NCI-H1105 (cell line): ENCODE data around the gene FLAD1.
A peak's percentile ranks its signal among the peaks of the same experiment; 100 is the strongest.

Experiments
- DNase-seq: peaks from one replicate; lab custom pipeline; 2025; lab: John Stamatoyannopoulos, UW

FLAD1 gene

DNA sequence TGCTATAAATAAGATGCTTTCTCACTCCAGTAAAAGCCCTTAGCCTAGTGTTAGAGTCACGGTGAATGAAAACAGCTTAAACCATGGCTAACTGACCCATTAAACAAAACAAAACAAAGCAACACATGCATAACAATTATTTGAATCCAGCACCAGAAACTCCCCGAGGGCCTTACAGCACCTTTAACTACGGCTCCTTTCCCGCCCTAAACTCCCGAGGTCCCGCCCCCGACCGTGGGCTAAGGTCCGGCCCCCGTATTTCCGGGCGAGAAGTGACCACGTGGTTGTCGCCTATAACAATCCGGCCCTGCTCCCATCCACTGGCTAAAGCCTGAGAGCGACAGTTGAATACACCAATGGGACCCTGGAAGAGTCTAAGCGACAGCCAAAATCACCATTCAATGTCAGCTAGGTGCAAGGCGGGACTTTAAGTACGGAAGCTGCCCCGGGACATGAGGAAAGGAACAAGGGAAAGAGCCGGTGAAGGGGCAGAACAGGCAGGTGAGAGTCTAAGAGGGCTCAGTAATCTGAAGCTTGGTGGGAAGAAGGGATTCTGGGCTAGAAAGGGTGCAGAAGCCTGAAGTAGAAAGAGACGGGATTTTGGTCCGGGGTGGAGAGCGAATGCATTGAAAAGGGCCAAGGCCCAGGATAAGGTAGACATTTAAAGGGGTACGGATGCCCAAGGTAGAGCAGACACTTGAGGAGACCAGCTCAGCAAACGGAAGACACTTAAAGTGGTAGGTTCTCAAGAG is at the start of gene FLAD1:
Gene FLAD1 (plus strand): TSS at position 448 of the 752 bp plus-strand sequence. CDS start 351 bp downstream, outside the sequence.
- peak; percentile 99 for DNase-seq

DNA sequence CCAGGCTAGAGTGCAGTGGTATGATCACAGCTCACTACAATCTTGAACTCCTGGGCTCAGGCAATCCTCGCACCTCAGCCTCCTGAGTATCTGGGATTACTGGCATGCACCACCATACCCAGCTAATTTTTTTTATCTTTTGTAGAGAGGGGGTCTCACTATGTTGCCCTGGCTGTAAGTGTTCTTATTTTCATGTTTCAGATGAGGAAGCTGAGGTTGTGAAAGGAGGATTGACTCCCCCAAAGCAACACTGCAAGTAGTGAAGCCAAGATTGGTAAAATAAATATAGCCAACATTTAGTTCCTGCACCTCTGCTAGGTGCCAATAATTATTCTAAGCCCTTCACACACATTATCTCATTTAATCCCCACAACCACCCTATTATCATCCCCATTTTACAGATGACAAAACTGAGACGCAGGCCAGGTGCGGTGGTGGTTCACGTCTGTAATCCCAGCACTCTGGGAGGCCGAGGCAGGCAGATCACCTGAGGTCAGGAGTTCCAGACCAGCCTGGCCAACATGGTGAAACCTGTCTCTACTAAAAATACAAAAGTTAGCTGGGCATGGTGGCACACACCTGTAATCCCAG is 48.7 kb upstream of the FLAD1 start:
- DNase-seq = no peak

DNA sequence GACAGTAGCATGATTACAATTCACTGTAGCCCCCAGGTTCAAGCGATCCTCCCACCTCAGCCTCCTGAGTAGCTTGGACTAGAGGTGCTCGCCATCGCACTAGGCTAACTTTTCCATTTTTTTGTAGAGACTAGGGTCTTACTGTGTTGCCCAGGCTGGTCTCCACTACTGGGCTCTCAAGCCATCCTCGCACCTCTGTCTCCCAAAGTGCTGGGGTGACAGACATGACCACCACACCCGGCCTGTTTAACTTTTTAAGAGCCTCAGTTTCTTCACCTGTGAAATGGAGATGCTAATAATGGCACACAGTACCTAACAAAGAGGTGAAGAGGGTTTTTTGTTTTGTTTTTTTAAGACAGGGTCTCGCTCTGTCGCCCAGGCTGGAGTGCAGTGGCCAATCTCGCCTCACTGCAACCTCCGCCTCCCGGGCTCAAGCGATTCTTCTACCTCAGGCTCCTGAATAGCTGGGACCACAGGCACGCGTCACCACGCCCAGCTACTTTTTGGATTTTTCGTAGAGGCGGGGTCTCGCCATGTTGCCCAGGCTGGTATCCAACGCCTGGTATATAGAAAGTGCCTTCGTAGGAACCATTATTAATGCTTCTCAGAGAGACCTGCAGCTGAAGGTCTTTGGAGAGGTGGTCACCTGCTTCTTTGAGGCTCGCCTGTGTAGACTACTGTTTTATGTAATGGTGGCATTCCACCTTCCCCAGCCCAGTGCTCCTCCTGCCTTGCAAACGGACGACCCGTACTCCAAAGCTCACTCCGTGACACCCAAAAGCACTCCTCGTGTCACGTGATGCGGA is 47.2 kb upstream of the FLAD1 start:
- no peak for DNase-seq

DNA sequence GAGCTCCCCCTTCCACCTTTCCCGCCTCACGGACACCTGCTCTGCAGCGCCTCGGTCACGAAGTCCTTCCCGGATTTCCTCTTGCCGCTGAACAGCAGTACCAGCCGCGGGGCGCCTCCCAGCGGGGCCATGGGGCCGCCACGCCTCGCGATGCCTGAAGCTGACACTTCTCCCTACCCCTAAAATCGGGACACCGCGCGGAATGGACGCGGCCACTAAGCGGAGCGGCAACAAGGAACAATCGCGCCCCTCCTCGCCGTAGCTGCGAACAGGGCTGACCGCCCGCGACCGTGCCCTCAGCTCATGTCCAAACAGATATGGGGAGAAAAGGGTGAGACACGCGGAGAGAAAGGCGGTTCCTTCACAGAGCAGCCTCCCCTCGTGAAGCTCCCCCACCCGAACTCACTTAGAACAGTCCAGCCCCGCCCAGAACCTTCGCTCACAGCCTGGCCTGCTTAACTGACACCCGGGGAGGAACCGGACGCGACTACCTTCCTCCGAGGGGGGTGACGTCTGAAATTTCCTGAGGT is 46.5 kb upstream of the FLAD1 start, which contains the start of gene PMVK:
Gene PMVK (minus strand): TSS at position 165 of the 530 bp plus-strand sequence. CDS start 34 bp downstream, at position 131.
- DNase-seq = peak; percentile 94

DNA sequence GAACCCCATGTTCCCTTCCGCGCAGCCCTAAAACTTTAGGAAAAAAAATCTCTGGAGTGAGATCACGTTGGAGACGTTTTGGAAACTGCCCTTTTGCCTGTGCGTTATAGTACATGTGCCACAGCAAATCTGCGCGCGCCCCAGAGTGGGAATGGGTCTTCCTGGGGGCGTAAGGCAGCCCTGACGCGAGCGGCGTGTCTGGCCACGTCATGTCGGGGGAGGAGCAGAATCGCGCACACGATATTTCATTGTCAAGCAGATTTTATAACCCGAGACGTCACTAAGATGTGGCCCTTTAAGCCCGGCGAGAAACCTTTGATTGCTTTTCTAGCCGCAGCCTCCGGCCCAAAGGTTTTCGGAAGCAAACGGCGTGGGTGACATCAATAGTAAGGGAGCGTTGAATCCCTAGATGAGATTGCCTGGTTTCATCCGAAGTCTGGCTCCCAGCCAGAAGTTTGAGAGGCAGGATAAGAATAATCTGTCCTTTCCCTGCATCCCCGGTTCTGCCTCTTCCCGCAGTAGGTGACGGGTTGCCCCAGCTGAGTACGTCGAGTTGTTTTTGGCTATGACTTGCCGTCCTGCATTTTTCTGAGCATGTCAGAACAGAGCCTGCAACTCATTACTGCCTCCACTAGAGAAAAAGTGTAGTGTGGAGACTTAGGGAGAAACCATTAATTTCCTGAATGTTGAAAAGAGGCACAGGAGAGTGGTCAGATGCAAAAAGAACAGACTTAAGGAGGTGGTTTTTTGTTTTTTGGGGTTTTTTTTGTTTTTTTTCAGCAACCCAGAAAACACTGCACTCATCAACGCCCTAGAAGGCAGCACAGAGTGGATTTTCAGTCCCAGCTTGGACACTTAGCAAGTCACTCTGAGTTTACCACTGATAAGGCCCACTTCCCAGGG is 45.8 kb upstream of the FLAD1 start:
- peak; percentile 87 for DNase-seq

DNA sequence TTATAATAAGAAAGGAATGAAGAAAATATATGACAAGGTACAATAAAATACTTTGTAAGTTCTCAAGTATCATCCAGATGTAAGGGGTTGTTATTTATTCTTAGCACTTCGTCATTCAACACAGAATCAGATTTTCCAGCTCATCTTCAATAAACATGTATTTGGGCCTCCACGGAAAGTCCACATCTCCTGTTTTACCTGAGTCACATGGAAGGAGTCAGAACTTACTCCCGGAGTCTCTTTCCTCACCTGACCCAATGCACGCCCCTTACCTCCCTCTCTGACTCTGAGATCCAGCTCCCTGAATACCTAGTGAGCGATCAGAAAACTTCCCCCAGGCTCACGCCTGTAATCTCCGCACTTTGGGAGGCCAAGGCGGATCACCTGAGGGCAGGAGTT is 45.2 kb upstream of the FLAD1 start:
- DNase-seq = no peak

DNA sequence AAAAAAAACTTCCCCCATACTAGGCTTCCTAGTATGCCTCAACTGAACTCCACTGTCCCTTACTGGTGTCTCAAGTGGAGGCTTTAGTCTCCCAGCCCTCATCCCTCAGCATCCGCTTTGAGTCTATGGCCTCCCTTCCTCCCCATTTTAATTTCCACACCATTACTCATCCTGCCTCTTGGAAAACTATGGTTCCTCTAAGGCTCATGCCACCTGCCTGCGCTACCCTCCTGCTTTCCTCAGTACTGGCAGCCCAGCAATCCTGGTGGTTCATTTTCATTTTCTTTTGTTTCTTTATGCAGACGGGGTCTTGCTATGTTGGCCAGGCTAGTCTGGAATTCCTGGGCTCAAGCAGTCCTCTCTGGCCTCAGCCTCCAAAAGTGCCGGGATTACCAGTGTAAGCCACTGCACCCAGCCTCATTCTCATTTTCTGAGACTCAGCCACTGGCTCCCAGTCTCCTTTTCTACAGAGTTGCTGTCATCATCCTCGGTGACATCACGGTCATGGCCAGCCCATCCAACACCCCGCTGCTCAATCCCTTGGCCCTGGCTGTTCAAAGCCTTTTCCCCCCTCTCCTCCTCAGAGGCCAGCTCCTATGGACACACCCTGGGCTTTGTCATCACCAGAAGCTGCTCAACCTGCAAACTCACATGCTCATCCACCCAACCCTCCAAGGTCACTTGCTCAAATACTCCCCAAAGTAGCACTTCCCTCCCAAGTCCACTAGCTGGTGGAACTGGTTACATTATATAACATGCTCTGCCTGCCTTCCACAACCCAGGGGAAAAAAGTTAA is 44.3 kb upstream of the FLAD1 start:
- no peak for DNase-seq

DNA sequence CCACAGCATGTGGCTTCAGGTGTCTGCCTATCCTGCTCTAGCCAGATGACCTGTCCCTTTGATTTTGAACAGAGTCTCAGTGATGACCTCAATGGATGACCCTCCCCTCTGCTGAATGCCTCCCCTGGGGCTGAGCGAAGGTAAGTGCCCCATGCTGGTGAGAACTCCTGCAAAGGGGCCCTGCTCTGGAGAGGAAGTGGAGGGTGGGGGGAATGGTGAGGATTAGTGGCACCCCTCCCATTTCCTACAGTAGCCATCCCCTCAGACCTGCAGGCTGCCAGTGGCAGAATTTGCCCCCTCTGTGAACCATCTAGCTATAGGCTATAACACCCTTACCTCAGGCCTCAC is 43.0 kb upstream of the FLAD1 start:
- no peak for DNase-seq

DNA sequence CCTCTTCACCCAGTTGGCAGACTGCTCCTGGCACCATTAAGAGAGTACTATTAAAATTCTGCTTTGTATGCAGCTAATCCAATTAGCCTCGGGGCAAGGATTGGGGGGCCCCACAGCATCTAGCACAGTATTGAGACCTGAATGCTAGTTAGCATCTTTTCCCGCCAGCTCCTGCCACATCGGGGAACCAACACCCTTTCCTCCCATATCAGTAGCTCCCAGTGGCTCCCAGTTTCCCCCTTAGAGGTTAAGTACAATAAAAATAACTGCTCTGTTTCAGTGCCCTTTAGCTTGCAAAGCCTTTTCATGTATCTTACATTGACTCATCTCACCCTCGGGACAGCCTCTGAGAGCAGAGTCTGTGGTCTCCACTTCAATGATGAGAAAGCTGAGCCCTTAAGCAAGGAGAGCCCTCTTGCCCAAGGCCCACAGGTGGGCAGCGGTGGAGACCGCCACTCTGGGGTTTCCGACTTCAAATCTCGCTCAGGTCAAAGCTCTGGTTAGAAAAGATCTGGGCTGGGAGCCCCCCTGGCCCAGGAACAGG is 42.4 kb upstream of the FLAD1 start:
- no peak for DNase-seq

DNA sequence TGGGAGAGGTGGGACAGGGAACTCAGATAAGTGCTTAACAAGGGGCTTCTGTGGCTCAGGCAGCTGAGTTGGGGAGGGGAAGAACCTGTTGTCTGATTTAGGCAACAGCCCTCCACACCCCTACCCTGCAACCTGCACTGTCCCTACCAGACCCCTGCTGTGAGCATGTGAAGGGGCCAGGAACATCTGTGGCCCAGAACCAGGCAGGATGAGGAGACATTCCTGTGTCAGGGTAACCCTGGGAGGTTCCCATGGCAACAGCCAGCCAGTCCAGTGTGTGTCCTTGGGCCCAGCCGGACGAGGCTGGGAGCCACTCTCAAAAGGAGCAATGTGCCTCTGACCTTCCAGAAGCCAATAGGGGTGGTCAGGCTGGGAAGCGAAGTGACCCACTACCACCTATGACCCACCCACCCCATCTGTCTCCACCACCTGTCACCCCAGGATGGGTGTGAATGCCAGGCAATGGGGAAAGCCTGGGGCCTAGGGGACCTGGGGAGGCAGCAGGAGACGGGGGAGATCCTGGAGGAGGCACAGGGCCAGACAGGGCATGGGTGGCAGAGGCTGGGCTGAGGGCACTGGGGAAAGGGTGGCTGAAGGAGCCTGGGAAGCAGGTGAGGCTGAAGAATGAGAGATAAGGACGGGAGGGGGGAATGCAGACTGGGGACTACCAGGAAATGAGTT is 41.7 kb upstream of the FLAD1 start:
- DNase-seq = no peak

DNA sequence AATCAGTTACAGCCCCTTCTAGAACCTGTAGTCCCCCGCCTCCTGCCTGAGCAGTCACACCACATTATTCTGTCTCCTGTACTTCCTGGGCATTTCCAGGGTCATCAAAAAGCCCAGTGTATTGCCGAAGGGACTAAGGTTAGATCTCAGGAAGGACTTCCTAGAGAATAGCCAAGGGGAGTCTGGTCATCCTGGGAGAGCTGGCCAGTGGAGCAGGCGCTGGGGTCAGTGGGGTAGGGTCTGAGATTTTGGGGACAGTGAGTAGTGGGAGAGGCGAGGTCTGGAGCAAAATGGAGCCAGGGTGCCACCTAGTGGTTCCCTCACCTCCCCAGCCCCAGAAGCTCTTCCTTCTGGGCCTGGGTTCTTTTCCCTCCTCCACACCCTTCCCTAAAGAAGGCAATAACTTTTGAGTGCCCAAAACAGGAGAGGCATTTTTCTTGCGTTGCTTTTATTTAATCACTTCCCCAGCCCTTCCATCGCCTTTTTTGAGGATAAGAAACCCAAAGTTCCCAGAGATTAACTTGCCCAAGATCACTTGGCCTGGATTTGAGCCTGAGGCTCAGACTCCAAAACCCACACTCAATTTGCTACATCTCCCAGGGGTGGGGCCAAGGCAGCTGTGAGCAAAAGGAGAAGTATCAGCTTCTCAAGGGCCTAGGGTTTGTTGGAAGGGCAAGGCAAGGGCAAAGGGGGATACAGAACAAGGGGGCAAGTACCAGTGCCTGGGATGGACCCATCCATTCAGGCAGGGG is 39.3 kb upstream of the FLAD1 start:
- DNase-seq = peak; percentile 34

DNA sequence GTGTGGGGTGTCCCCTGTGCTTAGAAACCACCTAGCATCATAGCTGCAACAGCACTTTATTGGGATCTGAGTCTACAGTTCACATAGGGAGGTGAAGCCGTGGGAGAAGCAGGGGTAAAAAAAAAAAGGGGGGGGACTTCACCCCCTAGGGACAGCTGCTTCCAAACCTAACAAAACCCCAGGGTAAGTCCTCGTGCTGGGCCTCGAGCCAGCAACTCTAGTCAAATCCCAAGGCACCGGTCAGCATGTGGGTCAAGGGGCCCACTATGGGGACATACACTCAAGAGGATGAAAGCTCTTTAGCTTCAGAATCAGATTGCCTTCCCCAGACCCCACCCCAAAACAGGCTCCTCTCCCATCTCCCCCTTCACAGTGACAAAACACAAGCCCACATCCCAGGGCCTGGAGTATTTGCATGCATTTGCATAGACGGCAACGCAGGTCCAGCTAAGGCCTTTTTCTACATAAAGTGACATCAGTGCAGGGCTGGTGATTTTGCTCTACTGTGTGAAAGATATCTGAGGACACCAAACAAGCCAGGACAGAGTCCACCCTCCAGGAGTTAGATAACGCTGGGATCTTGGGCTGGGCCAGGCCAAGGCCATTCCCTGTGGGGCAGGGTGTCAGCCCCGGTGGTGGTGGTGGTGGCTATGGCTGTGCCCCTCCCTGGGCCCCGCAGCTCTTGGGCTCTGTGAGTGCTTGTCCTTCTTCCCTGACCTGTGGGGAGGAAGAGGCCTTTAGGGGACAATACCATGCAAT is 38.6 kb upstream of the FLAD1 start:
- DNase-seq = no peak

DNA sequence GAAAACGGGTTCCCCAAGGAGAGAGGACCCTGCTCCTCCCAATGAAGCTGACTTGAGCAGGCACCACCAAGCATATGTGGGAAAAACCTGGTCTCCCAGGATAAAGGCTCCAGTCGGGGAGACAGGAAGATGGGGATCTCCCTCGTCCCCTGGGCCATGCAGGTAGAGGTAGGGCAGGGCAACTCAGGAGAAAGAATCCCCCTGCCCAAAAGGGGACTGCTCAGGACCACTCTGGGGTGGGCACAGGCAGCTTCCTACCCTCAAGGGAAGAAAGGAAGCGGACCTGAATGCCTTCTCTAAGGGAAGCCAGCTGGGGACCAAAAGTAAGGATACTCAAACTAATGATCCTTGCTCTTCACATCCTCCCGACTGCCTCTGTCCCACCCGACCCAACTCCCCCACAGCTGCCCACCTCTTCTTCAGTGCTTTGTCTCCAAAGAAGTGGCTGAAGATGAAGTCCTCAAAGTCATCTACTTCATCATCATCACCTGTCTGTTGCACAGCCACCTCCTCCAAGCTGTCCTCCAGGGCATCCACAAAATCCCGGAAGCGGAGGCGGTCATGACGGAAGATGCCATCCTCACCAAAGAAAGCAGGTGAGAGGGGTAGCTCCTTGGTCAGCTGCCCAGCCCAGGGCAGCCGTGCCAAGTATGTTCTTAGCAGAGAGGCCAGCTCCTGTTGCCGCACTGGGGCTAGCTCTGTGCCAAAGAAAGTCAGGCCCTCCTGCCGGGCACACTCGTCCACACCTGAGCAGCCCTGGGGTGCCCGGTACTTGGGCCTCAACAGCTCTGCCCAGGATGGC is 37.8 kb upstream of the FLAD1 start:
- no peak for DNase-seq

DNA sequence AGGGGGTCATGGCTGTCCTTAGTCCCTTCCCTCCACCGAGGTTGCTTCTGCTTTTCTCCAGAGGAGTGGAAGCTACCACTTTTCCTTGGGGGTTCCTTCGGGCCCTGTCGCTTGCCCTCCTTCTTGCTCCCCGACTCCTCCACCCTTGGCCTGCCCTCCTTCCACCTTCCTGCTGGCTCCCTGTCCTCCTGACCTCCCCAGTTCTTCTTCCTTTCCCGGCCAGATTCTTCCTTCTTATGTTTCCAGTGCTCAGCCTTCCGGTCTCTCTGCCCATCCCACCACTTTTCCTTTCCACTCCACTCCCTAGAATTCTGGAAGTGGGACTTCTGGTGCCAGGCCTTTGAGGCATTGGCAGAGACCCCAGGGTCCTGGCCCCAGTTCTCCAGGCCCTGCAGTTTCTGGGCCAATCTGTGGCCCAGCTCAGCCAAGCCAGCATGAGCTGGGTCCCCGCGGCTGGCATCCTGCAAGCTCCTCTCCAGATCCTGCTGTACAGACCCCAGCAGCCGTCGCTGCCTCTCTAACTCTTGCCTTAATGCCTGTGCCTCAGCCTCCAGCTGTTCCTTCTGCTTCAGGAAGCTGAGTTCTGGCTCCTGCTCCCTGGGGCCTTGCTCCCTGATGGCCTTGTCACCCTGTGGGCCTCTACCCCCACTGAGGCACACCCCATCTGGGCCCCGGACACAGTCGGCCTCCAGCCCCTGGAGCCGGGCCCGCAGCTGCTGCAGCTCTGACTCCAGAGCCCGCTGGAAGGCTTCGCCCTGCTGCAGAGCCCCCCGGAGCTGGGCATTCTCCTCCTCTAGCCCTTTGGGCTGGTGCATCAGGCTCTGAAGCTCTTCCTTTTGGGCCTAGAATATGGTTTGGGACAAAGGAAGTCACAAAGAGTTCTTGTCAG is 36.9 kb upstream of the FLAD1 start:
- DNase-seq = no peak

DNA sequence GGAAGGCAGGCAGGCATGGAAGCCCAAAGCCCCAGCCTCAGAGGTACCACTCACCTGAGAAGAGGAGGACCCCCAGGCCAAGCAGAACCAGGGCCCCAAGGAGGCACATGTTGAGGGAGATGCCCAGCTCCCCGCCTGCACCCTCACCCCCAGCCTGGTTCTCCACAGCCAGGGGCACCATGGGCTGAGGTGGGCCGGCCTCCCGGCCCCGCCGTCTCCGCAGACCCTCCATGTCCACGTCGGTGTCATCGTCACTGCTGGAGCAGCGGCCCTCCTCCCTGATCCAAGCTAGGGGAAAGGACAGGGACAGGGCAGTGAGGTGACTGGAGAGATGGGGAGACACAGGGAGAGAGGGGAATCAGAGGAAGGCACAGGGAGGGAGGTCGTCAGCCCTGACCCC is 35.1 kb upstream of the FLAD1 start:
- DNase-seq = no peak

DNA sequence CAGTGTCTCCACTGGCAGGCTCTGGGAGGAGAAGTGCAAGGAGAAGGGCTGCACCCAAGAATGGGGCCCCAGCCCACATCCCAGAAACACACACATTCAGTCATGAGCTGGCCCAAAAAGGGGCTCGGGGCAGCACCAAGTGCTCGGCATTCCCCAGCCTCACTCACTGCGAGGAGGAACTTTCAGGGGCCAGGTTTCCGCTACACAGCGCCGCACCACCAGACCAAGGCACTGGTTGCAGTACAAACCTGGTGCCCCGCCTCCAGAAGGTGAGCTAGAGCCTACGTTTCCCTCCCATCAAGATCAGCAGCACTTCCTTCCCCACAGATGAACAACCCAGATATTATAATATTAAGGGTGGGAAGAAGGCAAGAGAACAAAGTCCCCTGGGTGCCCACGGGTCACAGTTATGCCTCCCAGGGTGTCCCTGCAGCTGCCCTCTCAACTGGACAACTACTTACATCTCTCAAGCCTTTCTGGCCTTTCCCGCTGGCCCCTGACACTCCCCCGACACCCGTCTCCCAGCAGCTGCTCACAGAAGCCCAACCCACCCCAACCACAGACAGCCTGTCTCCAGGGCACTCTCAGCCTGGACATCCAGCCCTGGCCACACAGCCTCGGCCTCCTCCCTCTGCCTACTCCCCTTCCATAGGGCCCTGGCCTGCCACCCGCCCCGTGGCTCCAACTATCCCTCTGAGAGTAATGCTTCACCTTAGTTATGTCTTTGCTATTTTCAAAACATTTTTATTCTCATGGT is 31.1 kb upstream of the FLAD1 start:
- DNase-seq = no peak
